Activated naive CD4-positive, alpha-beta T cell treated with Interleukin-2 at 50 U/mL for 16 hours (primary cell): ENCODE data around the gene GARS1.
"Not testable (repeated sequence)": the region's sequence is repeated elsewhere in the genome, so short reads cannot be mapped to it uniquely, and the experiment has no call there.

ENCODE experiments used
- DNase-seq: peaks from one replicate; pipeline ENCODE4 v3.0.0-alpha.2; 2020

The GARS1 gene

DNA sequence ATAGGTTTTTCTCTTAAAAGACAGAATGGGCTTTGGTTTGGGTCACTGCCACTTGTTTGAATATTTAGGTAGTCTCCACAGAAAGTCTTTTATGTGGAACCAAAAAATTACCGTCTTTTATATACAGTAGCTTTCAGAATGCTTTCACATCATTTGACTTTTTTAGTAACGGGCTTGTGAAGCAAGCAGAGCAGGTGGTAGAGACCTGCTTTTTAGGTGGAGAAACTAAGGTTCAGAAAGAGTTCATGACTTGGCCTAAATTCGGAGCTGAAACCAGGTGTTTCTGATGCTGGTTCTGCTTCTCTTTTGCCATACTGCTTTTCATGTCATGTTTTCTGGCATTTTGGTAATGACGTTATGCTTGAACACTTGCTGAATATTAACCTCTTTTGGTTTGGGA is 36.3 kb downstream of the GARS1 start:
- no peak for DNase-seq

DNA sequence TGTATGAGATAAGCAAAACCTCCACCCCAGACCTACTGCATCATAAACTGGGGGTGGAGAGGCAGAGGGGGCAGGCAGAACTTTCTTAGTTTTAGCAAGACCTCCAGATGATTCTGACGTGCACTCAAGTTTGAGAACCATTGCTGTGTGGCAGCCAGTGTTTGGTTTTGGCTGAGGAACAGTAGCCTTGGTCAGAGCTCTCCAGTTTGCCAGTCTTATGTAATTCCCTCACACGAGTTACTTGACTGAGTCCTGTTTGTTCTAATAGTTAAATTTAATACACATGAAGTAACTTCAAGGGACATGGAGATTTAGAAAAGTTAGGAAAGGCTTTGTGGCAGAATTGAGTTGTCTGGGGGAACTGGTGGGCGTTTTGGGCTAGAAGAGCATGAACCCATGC is 38.5 kb downstream of the GARS1 start:
- DNase-seq, result no peak

DNA sequence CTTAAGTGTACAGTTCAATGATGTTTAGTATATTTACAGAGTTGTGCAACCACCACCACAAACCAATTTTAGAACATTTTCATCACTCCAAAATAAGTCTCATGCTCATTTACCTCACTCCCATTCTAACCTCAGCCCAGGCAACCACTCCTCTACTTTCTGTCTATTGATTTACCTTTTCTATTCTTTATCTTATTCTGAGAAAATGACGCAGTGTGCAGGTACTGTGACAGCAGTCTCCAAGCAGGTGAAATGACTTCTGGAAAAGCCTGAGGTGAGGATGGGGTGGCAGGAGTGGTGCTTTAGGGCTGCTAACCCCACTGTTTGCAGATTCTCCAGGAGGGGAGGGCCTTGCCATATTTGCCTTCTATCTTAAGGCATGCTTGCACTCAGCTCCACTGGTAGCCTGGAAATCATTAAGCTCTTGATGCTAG is 39.5 kb downstream of the GARS1 start:
- no peak for DNase-seq

DNA sequence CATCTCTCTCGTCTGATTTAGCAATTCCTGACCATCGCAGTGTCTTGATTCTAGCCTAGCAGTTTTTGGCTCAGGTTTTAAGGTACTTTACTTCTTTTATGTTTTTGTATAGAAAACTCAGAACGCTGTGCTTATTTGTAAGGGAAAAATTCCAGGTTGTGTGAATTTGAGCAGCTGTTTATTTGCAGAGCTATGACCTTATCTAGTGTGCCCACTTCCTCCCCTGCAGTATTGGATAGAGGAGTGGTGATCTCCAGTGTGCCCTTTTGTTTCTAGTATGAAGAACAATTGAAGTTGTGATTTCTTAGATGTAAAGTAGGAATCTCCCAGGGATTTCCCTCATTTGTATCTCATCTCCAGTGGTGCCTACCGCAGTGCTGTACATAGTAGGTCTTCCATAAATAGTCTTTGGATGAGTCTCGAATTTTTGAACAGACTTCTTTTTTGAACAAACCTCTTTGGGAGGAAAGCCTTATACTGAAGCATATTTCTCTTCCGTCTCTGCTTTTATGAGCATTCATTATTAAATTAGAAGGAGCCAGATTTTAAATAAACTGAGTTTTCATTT is 40.0 kb downstream of the GARS1 start:
- no peak for DNase-seq

DNA sequence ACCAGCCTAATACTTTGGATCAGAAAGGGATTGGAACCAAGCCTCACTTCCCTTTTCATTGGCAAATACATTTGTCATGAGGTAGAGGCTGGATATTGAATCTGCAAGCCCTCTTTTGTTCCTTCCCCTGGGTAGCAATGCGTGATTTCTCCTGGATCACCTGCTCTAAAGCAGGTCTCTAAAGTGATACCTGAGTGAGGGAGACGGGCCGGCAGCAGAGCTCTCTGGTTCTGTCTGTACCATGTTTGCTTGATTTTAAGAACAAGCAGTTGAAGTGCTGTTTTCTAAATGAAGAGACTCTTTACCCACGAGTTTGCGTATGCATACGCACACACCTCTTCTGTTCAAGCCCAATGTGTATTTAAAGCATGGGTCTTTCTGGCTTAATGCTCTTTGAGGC is 41.1 kb downstream of the GARS1 start:
- DNase-seq, result no peak

DNA sequence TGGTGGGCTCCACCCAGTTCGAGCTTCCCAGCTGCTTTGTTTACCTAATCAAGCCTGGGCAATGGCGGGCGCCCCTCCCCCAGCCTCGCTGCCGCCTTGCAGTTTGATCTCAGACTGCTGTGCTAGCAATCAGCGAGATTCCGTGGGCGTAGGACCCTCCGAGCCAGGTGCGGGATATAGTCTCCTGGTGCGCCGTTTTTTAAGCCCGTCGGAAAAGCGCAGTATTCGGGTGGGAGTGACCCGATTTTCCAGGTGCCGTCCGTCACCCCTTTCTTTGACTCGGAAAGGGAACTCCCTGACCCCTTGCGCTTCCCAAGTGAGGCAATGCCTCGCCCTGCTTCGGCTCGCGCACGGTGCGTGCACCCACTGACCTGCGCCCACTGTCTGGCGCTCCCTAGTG is 47.6 kb downstream of the GARS1 start:
- DNase-seq, result not testable (repeated sequence)

DNA sequence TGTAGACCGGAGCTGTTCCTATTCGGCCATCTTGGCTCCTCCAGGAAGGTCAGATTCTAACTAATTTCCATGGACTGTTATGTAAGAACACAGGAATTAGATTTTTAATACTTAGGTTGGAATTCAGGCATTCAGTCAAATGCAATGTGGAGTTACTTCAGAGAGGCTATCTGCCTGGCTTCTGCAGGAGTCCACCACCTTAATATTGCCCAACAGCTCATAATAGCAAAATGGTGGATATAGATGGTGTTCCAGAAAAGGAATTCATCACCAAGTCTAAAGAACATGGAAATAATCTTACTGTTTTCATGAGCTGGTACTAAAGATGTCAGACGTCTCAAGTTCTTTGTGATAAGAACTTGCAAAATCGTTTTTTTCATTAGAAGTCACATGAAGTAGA is 48.1 kb downstream of the GARS1 start:
- no peak for DNase-seq

DNA sequence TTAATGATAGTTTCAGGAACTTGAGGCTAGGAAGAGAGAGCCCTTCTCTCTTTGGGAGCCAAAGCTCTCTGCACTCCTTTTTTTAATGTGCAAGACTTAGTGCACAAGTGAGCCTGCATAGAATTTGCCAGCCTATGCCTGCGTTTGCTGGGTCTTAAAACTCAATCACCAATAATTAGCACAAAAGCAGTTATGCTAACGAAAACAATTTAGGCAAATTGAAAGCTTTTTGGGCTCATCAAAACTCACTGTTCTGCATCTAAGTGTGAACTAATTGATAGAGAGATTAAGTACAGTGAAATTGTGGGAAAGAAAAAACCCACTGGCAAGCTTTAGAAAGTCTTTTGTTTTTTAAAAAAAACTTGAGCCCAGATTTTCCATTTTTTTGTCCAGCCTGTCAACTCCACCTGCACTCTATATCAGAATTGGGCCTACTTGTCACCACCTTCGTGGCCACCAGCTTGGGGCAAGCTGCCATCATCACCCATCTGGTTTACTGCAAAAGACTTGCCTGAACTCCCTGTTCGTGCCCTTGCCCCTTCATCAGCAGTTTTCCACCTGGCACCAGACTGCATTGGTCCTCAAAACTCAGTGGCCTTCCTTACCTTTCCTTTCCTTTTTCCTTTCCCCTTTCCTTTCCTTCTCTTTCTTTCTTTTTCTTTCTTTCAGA is 49.7 kb downstream of the GARS1 start:
- DNase-seq, result no peak

DNA sequence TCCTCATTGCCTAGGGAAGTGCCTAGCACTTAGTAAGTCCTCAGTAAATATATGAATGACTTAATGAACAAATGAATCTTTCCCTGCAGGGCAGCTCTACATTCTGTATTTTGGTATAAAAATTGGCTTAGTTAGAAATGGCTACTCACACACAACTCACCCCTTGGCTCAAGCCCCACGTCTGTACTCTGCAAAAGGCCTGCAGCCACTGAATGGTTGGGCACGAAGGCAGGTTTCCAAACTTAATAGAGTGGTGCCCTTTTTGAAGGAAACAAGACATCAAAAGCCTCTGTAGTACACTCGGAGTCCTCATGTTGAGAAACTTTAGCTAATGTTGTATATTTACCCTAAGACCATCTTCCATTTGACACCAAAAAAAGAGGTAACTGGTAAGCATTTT is 51.0 kb downstream of the GARS1 start:
- DNase-seq, result no peak

DNA sequence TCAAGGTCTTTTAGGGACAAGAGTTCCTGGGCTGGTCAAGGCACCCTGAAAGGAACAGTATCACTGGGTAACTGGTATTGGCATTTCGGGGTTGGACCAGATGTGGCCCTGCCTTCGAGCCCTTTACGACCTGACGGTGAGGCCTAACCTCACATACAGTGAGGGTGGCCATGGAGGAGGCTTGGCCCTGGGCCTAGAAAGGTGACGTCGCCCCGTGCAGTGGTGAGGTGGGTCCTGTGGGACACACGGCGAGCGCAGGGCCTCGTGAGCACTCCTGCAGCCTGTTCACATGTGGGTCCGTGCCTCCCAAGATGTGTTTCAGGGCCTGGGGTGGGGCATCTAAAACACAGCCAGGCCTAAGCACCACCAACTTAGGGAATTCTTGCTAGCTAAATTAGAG is 51.5 kb downstream of the GARS1 start:
- DNase-seq, result no peak

DNA sequence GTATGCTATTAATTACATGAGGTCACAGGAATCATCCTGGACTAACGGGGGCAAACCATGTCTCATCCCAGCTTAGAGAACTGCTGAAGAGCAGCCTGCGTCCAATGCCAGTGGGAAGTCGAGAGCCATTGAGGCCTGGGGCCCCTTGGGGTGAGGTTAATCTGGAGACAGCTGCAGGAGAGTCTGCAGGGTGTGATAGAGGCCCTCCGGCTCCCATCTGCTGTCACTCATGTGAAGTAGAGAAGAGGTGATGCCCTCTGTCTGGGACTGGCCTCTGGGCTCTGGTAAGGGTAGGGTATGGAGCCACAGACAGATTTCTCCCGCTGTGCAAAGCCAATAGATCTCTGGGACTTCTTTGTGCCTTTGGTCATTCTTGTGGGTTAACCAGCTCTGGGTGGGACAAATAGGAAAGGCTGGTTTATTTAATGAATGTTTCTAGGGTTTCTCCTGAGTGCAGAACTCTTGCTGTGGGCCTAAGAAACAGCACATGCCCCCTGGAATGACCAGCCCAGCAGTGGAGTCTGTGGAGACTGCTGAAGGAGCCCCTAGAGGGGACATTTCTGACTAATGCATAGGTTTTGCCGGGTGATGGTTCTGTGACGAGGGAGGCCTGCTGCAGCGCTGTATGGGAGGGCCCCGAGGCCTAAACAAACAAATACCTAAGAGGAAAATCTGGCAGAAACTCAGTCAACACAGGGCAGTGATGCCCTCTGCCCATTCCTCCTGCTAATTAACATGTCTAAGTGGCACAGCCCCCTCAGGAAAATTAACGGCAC is 53.1 kb downstream of the GARS1 start:
- no peak for DNase-seq

DNA sequence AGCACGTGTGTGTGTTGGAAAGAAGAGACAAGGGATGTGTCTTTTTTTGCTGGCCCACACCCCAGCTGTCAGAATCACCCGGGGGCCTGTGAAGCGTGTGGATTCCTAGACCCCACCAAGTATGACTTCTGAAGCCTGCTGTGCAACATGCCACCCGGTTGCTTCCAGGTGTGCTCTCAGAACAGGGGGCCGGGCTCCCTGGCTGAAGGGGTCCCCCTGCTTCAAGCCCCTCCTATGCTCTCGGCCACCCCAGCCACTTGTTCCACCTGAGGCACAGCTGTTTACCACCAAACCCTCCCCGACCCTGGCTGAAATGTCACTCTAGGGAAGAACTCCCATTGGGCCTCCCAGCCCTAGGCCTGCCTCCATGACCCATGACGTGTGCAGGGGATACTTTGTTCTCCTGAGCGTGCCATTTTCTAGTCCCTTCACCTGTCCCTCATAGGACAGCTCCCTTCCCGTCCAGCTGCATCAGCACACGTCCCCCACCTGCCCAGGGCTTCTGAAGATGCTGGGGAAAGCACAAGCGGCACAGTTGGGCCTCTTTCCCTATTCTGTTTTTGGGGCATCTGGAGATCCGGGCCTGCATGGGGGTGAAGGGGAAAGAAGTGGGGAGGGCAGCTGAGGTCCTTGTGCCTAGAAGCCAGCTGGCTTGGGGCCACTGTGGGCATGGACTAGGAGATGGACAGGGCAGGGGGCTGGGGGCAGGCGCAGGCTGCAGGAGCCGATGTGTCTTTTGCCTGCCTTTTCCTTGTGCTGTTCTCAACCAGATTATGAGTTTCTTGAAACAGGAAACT is 54.3 kb downstream of the GARS1 start:
- no peak for DNase-seq

DNA sequence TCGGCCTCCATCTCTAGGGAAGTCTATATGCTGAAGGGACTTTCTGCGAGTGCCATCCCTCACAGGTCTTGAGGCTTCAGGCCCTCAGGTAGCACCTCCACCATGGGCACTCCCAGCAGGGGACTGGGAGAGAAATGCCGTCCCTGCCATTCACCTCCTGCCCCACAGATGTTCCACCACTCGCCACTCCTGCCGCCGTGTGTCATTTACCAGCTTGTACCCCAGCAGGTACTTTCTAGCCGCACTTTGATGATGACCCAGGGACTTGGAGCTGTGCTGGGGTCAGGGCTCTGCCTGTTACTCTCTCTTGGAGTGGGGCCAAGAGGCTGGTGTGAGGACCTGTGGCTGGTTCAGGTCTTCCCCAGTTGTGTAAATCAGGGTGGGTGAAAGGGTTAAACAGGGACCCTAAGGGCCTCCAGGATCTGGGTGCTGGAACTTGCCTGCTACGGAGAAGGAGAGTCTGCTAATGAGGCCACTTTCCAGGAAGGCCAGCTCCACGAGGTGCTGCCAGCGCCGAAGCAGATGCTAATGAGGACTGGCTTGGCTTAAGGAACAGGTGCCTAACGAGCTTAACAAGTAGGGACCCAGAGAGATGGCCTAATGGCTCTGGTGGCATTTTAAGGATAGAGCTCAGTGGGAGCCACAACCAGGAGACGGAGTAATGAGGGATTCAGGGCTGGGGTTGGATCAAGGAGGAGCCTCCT is 55.2 kb downstream of the GARS1 start:
- DNase-seq, result no peak

DNA sequence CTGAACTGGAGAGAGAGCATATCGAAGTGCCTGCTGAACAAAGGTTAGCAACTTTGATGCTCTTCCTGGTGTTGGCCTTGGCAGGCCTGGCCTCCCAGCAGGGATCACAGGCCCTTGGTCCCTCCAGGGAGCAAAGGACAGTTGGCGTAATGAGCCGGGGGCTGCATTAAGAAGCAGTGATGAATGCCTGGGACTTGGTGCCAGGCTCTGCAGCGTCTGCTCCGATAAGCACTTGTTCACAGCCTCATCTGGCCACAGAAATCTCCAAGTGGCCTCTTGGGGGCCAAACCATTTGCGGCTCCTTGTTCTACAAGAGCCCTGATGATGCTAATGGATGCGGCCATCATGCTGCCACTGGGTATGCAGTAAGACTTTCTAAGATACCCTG is 55.7 kb downstream of the GARS1 start:
- DNase-seq, result no peak

DNA sequence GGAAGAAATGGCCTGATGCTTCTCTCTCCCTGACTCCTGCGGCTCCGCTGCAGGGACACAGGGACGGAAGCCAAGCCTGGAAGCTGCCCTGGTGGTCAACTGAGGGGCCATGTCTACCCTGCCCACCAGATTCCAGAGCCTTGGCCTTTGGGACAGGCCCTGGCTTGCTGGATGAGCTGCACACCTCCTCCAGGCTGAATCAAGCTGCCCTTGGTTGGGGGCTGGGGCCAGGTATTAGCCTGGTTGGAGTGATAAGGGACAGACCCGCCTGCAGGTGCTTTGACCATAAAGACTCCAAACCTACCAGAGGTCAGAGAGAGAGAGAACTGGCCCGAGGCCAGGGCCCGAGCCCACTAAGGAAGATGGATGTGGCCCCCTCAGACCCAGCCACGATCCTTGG is 57.5 kb downstream of the GARS1 start:
- DNase-seq, result no peak

DNA sequence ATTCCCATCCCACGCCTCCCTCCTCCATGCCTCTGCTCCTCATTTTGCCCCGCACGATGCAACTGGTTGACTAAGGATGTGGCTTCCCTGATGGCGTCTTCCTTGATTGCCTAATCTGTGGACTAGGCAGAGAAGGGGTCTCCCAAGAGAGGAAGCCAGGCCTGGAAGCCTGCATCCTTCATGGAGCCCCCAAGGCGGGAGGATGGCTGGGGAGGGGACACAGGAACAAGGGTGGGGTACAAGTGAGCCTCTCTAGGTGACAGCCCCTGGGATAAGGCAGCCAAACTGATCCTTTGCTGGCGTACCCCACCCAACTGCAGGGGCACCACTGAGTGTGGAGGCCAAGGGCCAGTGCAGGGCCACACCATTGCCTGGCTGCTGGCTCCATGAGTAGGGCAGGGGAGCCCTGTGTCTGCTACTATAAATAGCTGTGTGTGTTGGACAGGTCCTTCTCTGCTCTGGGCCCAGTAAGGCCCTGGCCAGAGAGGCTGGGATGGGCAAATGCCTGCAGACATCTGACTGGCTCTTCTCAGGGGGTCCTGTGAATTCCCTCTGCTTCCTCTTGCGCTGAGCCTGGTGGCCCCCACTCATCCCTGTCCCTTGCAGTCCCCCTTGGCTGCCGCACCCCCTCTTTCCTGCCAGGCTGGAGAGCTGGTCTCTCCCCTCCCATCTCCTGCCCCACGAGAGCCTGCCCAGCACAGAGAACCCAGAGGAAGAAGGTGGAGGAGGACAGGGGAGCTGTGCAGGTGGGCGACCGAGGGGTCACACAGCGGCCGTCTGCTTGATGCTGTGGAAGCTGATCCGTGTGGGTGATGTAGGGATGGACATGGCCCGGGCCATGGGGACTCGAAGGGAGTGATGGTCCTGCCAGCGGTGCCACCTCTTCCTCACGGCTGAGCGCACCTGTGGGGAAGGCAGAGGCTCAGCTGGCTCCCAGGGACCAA is 58.3 kb downstream of the GARS1 start:
- DNase-seq, result no peak

DNA sequence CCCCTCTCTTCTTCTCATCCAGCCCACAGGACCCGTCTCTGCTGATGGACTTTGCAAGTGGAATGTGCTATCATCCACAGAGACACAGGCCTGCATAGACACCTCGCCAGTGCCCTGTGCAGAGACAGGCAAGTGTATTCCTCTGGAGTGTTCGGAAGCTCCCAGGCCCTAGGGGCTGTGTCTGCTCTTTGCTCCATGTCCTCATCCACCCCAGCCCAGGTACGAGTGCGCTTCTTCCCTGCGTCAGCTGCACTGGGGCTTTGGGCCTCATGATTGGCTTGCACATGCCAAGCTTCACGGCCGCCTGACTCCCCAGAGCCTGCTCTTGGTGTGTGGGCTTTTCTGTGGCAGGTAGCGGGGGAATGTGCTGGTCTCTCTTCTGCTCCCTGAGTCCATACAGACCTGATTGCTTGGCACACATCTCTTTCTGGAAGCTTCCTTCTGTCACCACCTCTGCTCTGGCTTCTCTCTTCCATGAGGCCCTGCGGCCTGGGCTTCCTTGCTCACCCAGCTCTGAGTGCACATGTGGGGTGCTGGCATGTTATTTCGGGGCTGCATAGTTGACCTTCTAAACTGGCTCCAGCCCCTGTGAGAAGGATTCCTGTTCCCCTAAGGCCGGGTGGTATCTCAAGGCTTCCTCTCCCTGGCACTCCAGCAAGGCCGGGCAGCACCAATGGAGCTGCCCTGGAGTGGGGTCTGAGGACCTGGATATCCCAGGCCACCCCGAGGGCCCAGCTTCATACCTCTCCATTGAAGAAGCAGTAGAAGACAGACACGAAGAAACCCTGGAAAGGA is 59.8 kb downstream of the GARS1 start:
- DNase-seq, result no peak

DNA sequence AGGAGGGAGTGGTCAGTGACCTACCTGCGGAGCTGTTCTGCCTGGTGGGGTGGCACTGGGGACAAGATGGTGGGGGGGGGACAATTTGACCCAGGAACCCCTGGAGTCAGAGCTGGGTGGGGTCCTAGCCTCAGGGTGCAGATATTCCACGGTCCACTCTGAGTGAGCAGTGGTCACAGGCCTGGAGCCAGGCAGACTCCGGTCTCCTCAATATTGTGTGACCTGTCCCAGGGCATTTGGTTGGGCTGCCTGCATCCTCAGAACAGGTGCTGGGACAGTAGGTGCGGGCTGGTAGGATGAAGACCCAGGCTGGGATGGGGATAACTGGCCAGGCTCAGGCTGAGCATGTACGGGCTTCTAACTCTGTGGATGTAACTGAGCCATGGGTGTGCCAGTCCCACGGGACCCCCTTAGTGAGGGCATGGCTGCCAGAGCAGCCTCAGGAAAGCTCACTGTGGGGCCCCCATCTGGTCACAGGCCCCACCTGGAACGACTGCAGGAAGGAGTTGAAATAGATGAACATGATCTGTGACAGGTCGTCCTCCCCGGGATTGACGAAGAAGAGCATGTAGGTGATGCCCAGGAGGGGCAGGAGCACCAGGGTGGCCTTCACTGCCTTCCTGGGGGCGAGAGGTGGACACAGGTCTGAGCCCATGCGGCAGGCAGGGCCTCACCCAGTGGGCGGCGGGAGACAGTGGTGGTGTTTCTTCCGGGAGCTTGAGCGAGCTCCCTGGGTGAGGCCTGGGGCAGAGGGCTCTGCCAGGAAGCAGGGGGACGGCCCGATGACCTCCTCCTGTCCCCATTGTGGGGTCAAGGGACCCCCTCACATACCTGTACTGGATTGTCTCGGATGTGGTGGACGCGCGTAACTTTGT is 60.7 kb downstream of the GARS1 start:
- no peak for DNase-seq

DNA sequence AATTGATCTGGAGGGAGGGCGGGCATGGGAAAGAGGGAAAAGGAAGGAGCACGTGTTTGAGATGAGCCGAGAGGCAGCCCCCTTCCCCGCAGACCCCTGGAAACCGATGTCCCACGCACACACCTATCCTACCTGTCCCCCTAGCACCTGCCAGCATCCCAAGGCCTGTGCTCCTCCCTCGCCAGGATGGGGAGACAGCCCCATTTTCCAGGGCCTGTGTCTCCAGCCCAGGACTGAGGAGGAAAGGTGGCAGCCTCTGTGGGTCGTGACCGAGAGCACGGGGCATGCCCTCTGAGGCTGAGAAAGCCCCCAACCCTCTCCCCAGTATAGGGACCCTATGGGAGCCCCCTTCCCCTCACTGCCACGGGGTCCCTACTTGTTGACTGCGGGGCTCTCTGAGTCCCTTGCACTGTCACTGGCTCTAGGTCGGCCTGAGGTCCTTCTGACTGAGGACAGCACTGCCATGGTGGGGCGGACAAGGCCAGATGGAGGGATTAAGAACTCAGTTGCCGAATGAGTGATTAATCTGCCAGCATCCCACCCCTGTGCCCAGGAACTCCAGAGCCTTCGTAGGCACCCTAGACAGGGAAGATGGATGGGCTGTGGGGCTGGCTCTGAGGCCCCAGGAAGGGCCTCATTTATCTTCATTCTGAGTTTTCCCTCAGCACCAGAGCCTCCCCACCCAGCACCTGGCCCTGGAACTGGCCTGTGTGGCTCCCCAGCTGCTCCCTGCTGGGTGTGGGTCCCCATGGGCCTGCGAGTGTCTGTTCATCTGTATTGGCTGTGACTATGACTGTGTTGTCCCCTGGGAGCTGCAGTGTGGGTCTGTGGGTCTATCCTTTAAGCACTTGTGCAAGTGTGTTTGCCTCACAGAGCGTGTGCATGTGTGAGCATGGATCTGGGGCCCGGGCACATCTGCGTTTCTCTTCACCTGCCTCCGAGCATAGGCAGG is 61.6 kb downstream of the GARS1 start:
- no peak for DNase-seq
